Natural killer cell treated with Interleukin-12 subunit alpha and Interleukin-12 subunit beta and Interleukin-15 and Interleukin-18, amount 100 ng/mL, for 72 hours (primary cell): Measurements from ENCODE around the gene XXYLT1. TPM values are rescaled to one million over a fixed set of nuclear protein-coding genes. Genes with fewer than 3 reads are reported as not detected.
A peak's percentile ranks its signal among the peaks of the same experiment; 100 is the strongest.
"Not testable (repeated sequence)": the region's sequence is repeated elsewhere in the genome, so short reads cannot be mapped to it uniquely, and the experiment has no call there.

Source experiments
- ATAC-seq, 2 donors: fragments of 150-1000 bp; cut with Tn5 transposase in 1 of 2; sonication (Bioruptor Pico), chemical (Tn5 transposase) in 1 of 2; 2 replicates each; pipeline ENCODE4 v1.10.0; 2021
- DNase-seq: peaks from one replicate; pipeline ENCODE4 v3.0.0; 2022; ENCODE audit warnings: low spot score
- H3K27ac Mint-ChIP-seq, 2 donors: 1 replicate in 1 of 2; 2 replicates in 1 of 2; pipeline ENCODE4 v1.8.0; 2022; ENCODE audit warnings: mixed read lengths in 2 of 2, mild to moderate bottlenecking in 1 of 2, moderate library complexity in 1 of 2
- H3K27me3 Mint-ChIP-seq, 2 donors: 1 replicate in 1 of 2; 2 replicates in 1 of 2; pipeline ENCODE4 v1.8.0; 2022; ENCODE audit warnings: mixed read lengths in 2 of 2
- H3K36me3 Mint-ChIP-seq: one replicate; pipeline ENCODE4 v1.8.0; 2022; ENCODE audit warnings: mixed read lengths
- H3K4me1 Mint-ChIP-seq, 2 donors: 1 replicate in 1 of 2; 2 replicates in 1 of 2; pipeline ENCODE4 v1.8.0; 2022; ENCODE audit warnings: low read depth in 2 of 2, mixed read lengths in 2 of 2, mild to moderate bottlenecking in 1 of 2
- H3K4me3 Mint-ChIP-seq: one replicate; pipeline ENCODE4 v1.8.0; 2022; ENCODE audit warnings: mixed read lengths
- H3K9me3 Mint-ChIP-seq: 2 replicates; pipeline ENCODE4 v1.8.0; 2022; ENCODE audit warnings: mixed read lengths
- total RNA-seq, 2 donors: library from RNA; stranded (reverse); gene quantifications; one replicate each; pipeline ENCODE4 v1.2.3, GENCODE V29; 2022

XXYLT1 gene
- total RNA-seq, 2 donors from 2014 or later, result 10.5 to 16.2 TPM

DNA sequence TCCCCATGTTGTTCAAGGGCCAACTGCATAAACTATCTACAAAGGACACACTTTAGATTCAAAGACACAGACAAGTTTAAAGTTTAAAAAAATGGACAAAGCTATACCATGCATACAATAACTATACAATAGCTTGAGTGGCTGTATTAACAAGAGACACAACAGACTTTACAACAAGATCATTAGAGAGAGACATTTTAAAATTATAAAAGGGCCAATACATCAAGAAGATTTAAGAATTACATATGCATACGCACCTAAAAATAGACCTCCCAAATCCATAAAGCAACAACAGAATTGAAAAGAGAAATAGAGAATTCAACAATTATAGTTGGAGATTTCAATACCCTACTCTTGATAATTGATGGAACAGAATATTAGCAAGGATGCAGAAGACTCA is 79.4 kb downstream of the XXYLT1 start:
- DNase-seq (no peak), ATAC-seq (no peak)
- no peak overlapping the region for H3K27ac Mint-ChIP-seq
- H3K9me3 Mint-ChIP-seq, result peaks cover 2% of the 10 kb centered on the region
- H3K36me3 Mint-ChIP-seq, result peaks cover 13% of the 10 kb centered on the region
- H3K4me3 Mint-ChIP-seq, result no peak overlapping the region
- H3K27me3 Mint-ChIP-seq, result no peaks in the 10 kb centered on the region
- peaks cover 9 to 15% of the 10 kb centered on the region in 2 donors for H3K4me1 Mint-ChIP-seq

DNA sequence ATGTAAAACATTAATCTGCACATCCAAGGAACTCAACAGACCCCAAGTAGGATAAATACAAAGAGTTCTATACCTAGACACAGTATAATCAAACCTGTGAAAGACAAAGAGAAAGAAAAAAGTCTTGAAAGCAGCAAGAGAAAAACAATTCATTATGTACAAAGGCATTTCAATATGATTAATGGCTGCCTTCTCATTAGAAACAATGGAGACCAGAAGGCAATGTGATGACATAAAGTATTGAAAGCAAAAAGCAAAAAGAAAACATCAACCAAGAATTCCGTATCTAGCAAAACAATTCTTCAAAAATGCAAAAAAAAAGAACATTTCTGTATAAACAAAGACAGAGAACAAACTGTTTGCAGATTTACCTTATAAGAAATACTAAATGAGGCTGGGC is 81.1 kb downstream of the XXYLT1 start:
- Mint-ChIP-seq H3K27ac (no peak overlapping the region), H3K36me3 (peaks cover 13% of the 10 kb centered on the region), H3K4me3 (no peak overlapping the region), H3K4me1 (peaks cover 19 to 23% of the 10 kb centered on the region in 2 donors), H3K27me3 (no peaks in the 10 kb centered on the region), H3K9me3 (peaks cover 2% of the 10 kb centered on the region)
- ATAC-seq (no peak), DNase-seq (no peak)

DNA sequence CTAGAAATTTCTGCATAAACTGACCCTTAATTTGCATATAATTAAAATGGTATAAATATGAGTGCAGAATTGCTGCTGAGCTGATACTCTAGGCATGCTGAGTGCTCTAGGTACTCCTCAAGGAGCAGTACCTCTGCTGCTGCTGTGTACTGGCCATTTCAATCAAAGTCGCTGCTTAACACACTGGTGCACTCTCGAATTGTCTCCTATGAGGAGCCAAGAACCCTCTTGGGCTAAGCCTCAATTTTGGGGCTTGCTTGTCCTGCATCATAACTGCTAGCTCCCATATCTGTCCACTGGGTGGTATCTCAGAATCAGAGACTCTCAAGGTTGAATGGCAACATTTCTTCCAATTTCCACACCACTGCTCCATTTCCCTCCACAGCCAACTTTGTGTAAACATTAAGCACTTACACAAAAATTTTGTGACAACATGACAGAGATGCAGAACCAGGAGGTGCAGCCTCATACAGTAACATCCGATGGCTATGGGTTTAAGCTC is 82.5 kb downstream of the XXYLT1 start:
- DNase-seq (no peak), ATAC-seq (no peak)
- H3K27ac Mint-ChIP-seq, result no peak overlapping the region
- H3K4me3 Mint-ChIP-seq, result no peak overlapping the region
- peaks cover 13% of the 10 kb centered on the region for H3K36me3 Mint-ChIP-seq
- H3K9me3 Mint-ChIP-seq, result peaks cover 2% of the 10 kb centered on the region
- H3K4me1 Mint-ChIP-seq, result peaks cover 17 to 18% of the 10 kb centered on the region in 2 donors
- no peaks in the 10 kb centered on the region for H3K27me3 Mint-ChIP-seq

DNA sequence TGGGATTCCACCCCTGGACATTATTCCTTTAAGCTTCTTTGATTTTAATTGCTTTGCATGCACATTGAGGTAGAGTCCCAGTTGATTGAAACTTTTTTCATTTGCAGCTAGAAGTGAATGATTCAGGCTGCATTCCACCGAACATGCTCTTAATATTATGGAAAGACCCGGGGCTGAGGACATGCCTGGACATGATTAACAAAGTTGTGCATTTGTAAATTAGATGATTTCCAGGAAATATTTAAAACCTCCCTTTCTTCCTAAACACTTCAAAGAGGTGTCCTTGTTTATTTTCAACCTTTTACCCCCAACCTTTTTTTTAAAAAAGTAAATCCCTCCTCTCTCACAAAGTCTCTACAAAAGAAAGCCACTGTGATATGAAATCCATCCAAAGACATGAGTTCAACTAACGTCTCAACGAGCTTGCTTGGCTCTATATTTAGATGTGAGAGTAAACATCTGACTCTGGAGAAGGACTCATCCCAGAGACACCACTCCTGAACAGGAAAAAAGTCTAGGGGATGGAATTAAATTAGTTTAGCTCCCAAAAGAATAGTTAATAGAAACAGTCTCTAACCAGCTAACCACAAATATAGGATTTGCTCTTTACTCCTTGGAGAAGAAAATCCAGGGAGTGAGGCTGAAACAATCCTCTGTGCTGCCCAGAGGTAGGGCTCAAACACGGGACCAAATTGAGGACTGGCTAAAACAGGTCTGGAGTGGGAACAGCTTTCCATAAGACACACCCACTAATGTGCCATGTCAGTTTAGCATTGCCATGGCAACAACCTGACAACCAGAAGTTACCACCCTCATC is 83.1 kb downstream of the XXYLT1 start:
- H3K27me3 Mint-ChIP-seq, result no peaks in the 10 kb centered on the region
- ATAC-seq (no peak), DNase-seq (no peak)
- peaks cover 2% of the 10 kb centered on the region for H3K9me3 Mint-ChIP-seq
- H3K27ac Mint-ChIP-seq, result no peak overlapping the region
- no peak overlapping the region for H3K4me3 Mint-ChIP-seq
- peaks cover 17 to 18% of the 10 kb centered on the region in 2 donors for H3K4me1 Mint-ChIP-seq
- H3K36me3 Mint-ChIP-seq, result peaks cover 13% of the 10 kb centered on the region

DNA sequence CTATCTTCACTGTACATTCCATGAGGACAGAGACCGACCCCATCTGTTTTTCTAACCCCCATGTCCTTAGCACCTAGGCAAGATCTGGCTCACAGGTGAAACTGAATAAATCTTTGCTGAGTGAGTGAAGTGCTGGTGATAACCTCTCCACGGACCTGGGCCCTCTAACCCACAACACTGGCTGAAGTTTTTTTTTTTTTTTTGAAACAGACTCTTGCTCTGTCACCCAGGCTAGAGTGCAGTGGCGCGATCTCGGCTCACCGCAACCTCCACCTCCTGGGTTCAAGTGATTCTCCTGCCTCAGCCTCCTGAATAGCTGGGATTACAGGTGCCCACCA is 84.3 kb downstream of the XXYLT1 start:
- peaks cover 11% of the 10 kb centered on the region for H3K36me3 Mint-ChIP-seq
- peaks cover 17 to 18% of the 10 kb centered on the region in 2 donors for H3K4me1 Mint-ChIP-seq
- H3K4me3 Mint-ChIP-seq, H3K9me3 Mint-ChIP-seq, H3K27me3 Mint-ChIP-seq, DNase-seq, ATAC-seq: not testable (repeated sequence)
- peak overlapping the region in 1 of 2 donors; percentile 78 for H3K27ac Mint-ChIP-seq

DNA sequence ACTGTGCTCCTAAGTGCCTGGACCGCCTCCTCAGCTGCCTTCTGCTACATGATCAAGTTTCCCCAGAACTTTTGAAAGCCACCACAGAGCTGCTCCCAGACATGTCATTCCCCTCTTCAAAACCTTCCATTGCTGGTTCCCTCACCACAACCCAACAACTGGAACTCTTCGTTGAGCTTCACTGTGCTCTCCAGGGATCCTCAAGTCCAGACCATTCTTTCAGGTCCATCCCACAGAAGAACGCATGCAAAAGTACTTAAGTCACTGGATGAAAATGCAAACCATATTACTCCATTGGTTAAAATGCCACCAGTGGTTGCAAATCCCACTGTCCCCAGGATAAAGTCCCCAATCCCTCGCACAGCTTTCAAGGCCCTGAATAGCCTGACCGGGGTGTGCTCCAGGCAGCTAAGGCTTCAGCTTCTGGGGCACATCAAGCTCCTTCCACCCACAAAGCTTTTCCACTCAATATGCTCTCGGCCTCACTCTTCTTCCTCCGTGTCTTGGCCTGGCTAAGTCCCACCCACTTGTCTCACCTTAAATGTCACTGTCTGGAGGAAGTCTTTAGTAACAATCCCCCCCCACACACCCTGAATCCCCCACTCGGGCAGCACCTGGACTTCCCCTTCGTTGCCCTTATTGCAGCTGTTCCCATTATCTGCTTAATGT is 84.8 kb downstream of the XXYLT1 start:
- ATAC-seq (no peak), DNase-seq (no peak)
- no peaks in the 10 kb centered on the region for H3K27me3 Mint-ChIP-seq
- no peak overlapping the region for H3K4me3 Mint-ChIP-seq
- H3K4me1 Mint-ChIP-seq, result peaks cover 17 to 18% of the 10 kb centered on the region in 2 donors
- H3K9me3 Mint-ChIP-seq, result no peaks in the 10 kb centered on the region
- peaks cover 6% of the 10 kb centered on the region for H3K36me3 Mint-ChIP-seq
- peak overlapping the region in 1 of 2 donors; percentile 78 for H3K27ac Mint-ChIP-seq

DNA sequence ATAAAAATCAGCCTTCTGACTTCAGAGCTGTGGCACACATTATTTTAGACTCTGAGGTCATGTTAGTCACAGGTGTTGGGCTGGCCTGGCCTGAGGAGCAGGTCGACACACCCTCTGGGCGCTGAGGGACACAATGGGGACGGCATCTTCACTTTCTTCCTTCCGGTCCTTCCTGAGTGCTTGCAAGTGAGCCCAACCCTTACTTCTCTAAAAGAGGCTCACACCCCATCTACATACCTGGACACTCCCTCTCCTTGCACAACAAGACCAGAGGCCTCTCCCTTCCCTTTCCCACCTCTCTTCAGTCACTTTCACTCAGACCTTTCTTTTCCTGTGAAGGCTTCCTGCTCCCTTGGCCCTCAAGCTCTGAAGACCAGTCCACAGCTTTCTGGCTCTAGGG is 85.4 kb downstream of the XXYLT1 start:
- Mint-ChIP-seq H3K4me3 (no peak overlapping the region), H3K36me3 (peaks cover 6% of the 10 kb centered on the region), H3K9me3 (no peaks in the 10 kb centered on the region), H3K27me3 (no peaks in the 10 kb centered on the region), H3K4me1 (peaks cover 17 to 18% of the 10 kb centered on the region in 2 donors), H3K27ac (peak overlapping the region in 1 of 2 donors; percentile 78)
- ATAC-seq, result no peak
- no peak for DNase-seq

DNA sequence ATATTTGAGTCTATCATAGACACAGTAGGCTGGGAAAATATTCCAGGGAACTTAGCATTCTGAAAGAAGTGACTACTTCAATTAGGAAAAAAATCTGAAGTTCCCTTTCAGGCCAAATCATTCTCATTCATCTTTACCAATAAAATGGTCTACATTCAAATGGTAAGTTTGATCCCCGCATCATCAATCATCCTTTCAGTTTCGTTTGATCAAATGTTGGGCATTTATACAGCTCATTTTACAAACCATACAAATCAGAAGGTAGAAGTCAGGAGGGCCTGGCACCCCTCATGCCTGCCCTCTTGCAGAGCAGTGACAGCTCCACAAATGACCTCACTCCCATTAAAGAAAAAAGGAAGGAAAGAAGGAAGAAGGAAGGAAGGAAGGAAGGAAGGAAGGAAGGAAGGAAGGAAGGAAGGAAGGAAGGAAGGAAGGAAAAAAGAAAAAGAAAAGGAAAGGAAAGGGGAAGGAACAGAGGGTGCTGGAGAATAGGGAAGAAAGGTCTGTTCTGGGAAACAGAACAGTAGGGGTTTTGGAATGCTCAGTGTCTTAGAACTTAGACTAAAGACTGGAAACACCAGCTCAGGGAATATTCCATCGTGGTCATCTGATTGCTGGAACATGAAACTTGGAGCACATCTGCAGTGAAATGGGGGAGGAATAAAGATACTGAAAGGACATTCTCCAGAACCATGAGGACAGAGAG is 86.1 kb downstream of the XXYLT1 start:
- Mint-ChIP-seq H3K9me3 (no peaks in the 10 kb centered on the region), H3K27ac (peak overlapping the region in 1 of 2 donors; percentile 31), H3K4me3 (no peak overlapping the region), H3K36me3 (peaks cover 6% of the 10 kb centered on the region), H3K4me1 (peaks cover 17 to 18% of the 10 kb centered on the region in 2 donors), H3K27me3 (no peaks in the 10 kb centered on the region)
- no peak for ATAC-seq
- no peak for DNase-seq

DNA sequence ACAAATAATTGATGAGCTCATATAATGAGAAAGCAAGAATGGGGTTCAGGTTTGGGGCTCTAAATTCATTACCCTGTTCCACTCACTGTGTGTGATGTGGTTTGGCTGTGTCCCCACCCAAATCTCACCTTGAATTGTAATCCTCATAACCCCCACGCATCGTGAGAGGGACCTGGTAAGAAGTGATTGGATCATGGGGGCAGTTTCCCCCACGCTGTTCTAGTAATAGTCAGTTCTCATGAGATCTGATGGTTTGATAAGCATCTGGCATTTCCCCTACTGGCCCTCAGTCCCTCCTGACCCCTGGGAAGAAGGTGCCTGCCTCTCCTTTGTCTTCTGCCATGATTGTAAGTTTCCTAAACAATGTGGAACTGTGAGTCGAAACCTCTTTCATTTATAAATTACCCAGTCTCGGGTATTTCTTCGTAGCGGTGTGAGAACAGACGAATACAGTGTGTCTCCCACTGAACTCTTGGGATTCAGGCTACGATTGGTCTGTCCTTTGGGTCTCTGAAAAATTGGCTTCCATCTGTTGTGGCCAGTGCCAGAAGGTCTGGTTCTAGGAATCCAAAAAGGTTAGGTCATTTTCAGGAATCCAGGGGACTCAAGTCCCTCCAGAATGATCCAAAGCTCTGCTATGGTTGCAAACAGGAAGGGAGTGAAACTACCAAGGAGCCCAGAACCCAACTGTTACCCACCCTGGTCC is 87.7 kb downstream of the XXYLT1 start:
- ATAC-seq (no peak), DNase-seq (no peak)
- H3K27ac Mint-ChIP-seq, result no peak overlapping the region
- no peak overlapping the region for H3K4me3 Mint-ChIP-seq
- H3K27me3 Mint-ChIP-seq, result no peaks in the 10 kb centered on the region
- no peaks in the 10 kb centered on the region for H3K36me3 Mint-ChIP-seq
- H3K9me3 Mint-ChIP-seq, result no peaks in the 10 kb centered on the region
- H3K4me1 Mint-ChIP-seq, result peaks cover 16 to 22% of the 10 kb centered on the region in 2 donors

DNA sequence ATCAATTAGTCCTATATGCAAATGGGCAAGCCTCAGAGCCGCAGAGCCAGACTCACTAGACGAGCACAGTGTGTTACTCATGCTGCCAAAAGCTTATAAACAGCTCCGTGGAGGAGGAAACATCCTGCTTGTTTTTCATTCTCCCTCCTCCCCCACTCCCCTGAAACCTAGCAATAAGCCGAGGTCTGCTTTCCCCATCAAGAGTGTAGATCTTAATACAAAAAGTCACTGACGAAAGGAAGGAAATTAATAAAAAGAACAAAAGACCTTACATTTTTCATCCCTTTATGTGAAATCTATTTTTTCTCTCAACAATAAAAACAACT is 88.5 kb downstream of the XXYLT1 start:
- no peaks in the 10 kb centered on the region for H3K27me3 Mint-ChIP-seq
- no peaks in the 10 kb centered on the region for H3K9me3 Mint-ChIP-seq
- H3K4me3 Mint-ChIP-seq, result no peak overlapping the region
- H3K36me3 Mint-ChIP-seq, result no peaks in the 10 kb centered on the region
- DNase-seq (no peak), ATAC-seq (no peak)
- H3K27ac Mint-ChIP-seq, result no peak overlapping the region
- peaks cover 19 to 25% of the 10 kb centered on the region in 2 donors for H3K4me1 Mint-ChIP-seq

DNA sequence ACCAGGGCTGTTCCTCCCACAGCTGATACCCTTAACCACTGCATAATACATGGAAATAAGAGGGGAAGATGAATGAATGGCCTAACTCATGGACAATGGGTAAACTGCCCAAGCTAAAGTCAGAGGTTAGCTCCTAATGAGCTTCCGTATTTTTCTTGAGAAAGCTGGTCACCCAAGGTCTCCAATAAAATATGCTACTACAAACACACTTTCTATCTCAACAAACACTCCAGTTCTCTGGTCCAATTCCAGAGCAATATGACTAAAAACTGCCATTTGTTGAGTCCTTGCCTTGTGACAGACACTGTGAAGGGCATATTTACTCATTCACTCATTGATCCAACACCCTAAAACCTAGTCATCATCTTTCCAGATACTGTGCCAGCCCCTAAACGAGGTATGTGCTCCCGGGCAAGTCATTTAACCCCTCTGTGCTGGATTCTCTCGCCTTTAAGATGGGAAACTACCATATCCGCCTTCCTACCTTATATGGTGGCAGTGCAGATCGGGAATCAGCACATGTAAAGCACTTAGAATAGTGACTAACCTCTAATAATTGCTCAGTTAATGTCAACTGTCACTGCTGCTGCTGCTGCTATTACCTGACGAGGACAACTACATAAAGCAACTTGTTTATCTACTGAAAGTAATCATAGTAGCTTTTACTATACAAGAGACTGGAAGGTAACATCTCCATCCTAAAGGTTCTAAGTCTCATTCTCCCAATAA is 89.1 kb downstream of the XXYLT1 start:
- Mint-ChIP-seq H3K9me3 (no peaks in the 10 kb centered on the region), H3K4me1 (peaks cover 19 to 25% of the 10 kb centered on the region in 2 donors), H3K27ac (no peak overlapping the region), H3K4me3 (no peak overlapping the region), H3K27me3 (no peaks in the 10 kb centered on the region), H3K36me3 (no peaks in the 10 kb centered on the region)
- DNase-seq, result no peak
- ATAC-seq, result no peak

DNA sequence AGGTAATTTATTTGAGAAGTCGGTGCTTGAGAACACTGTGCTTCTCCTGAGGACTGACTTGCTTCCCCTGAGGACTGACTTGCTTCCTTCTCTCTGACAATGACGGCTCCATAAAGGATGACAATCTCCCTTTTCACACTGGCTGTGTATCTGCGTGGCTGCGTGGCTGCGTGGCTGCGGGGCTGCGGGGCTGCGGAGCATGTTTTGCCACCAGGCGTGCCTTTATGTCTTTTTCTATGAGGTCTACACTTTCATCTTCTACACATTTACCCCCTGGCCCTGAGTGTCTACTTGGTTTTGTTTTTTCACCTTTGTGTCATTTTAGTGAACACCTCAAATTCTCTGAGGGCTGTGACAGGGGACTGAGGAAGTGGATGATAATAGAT is 89.9 kb downstream of the XXYLT1 start:
- H3K36me3 Mint-ChIP-seq, result no peaks in the 10 kb centered on the region
- H3K9me3 Mint-ChIP-seq, result no peaks in the 10 kb centered on the region
- H3K27ac Mint-ChIP-seq, result no peak overlapping the region
- ATAC-seq (no peak), DNase-seq (no peak)
- H3K4me3 Mint-ChIP-seq, result no peak overlapping the region
- no peaks in the 10 kb centered on the region for H3K27me3 Mint-ChIP-seq
- H3K4me1 Mint-ChIP-seq, result peaks cover 13 to 18% of the 10 kb centered on the region in 2 donors

DNA sequence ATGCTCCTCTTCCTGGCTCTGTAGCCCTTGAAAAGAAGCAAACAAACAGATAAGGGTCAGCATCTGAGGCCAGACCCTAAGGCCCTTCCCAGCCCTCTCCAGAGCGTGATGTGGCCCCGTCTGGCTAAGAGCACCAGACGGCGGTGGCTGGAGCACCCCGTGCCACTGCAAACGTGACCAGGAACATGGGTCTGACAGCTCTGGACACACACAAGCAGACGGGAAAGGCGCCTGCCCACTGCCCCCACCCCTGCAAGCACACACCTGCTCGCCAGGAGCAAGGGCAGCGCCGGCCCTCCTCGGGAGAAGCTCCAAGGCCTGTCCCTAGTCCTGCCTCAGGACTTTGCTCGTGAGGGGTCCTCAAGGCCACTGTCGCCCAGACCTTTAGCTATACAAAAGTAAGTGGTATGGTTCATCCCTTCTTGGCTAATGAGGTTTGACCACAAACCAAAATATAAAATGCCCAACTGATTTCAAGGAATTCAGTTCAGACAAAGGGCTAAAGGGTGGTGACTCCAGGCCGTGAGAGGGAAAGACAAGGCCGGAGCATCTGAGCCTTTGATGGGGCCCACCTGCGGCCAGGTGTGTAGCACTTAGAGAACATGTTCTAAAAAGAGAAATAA is 90.4 kb downstream of the XXYLT1 start:
- DNase-seq (no peak), ATAC-seq (no peak)
- Mint-ChIP-seq H3K4me1 (peaks cover 8 to 13% of the 10 kb centered on the region in 2 donors), H3K36me3 (no peaks in the 10 kb centered on the region), H3K27me3 (no peaks in the 10 kb centered on the region), H3K4me3 (no peak overlapping the region), H3K27ac (no peak overlapping the region), H3K9me3 (no peaks in the 10 kb centered on the region)
